ENCODE data around the gene FTSJ3. TPM values are rescaled to one million over a fixed set of nuclear protein-coding genes. Genes with fewer than 3 reads are reported as not detected.

FTSJ3 gene
- total RNA-seq, 1 experiment from 2014 or later: 36.9 TPM

- H3K4me3 ChIP-seq: no peak overlapping the region
- H3K4me1 ChIP-seq (replicated peaks; ENCODE audit: insufficient read depth): no peaks in the 10 kb centered on the region
- ChIA-PET POLR2A (ENCODE audit: unreplicated experiment) (no interaction called here), CTCF (no interaction called here)
- H3K27me3 ChIP-seq (ENCODE audit: insufficient read depth, low read depth): no peaks in the 10 kb centered on the region
- no peaks in the 10 kb centered on the region for H3K9me2 ChIP-seq (ENCODE audit: insufficient read depth)
- no peaks in the 10 kb centered on the region for H4K20me1 ChIP-seq (ENCODE audit: insufficient read depth)
- intact Hi-C loops (cut with micrococcal nuclease; ENCODE audit: unreplicated experiment): no loop called here
- no peaks in the 10 kb centered on the region; the same call in 1 of the 2 replicates for H3K9me3 ChIP-seq (ENCODE audit: insufficient read depth, low read depth)
- BruUV-seq (replicated peaks): no TSS peak
- H3F3A ChIP-seq (ENCODE audit: insufficient read depth, low read depth): peaks cover 5% of the 10 kb centered on the region; the same call in 1 of the 2 replicates
- H3K4me2 ChIP-seq: no peak overlapping the region
- H3K27ac ChIP-seq: no peak overlapping the region
- no peaks in the 10 kb centered on the region for H3K36me3 ChIP-seq (ENCODE audit: low read depth)
- no peak for TF ChIP-seq CTCF (conservative IDR thresholded peaks at IDR 0.05)
- TF ChIP-seq EZH2 (IDR thresholded peaks at IDR 0.05; ENCODE audit: low read depth): no peak
- no peak overlapping the region for H2AFZ ChIP-seq
- DNase-seq: no peak
- H3K79me2 ChIP-seq (ENCODE audit: low read depth): no peaks in the 10 kb centered on the region
Observed at GRCh38 chr17:63850401-63850800, 22.9 kb upstream of the FTSJ3 start.

- peak; percentile 85 to 96 for DNase-seq
- Histone ChIP-seq H3K4me1 (replicated peaks; ENCODE audit: insufficient read depth) (no peaks in the 10 kb centered on the region; the same call in 1 of the 2 replicates), H3K27me3 (ENCODE audit: insufficient read depth, low read depth) (no peaks in the 10 kb centered on the region), H3K36me3 (ENCODE audit: low read depth) (no peaks in the 10 kb centered on the region), H2AFZ (peak overlapping the region; percentile 82), H3K79me2 (ENCODE audit: low read depth) (no peaks in the 10 kb centered on the region), H3K4me3 (peak overlapping the region; percentile 44; the same call in 1 of the 2 replicates), H3K9me3 (ENCODE audit: insufficient read depth, low read depth) (no peaks in the 10 kb centered on the region; the same call in 1 of the 2 replicates), H3F3A (ENCODE audit: insufficient read depth, low read depth) (peaks cover 5% of the 10 kb centered on the region; the same call in 1 of the 2 replicates), H3K4me2 (peak overlapping the region; percentile 79), H3K9me2 (ENCODE audit: insufficient read depth) (no peaks in the 10 kb centered on the region), H4K20me1 (ENCODE audit: insufficient read depth) (no peaks in the 10 kb centered on the region), H3K27ac (peak overlapping the region; percentile 67)
- CTCF ChIA-PET: interaction anchor here (0.7 to 0.8 kb wide), 4 partner anchors 22 to 382 kb away, joined by 3 to 15 read pairs (median 11); partner anchors contain the start of gene PSMC5
- POLR2A ChIA-PET (ENCODE audit: unreplicated experiment): interaction anchor here (0.5 to 0.7 kb wide), 3 partner anchors 10 to 118 kb away, joined by 3 to 6 read pairs (median 5); no protein-coding TSS in a partner anchor
- TF ChIP-seq EZH2 (IDR thresholded peaks at IDR 0.05; ENCODE audit: low read depth) (no peak), CTCF (conservative IDR thresholded peaks at IDR 0.05) (peak; percentile 80)
- intact Hi-C loops (cut with micrococcal nuclease; ENCODE audit: unreplicated experiment): loop anchor here (10.0 kb wide), 1 partner anchor 424 kb away; no protein-coding TSS in a partner anchor
- no TSS peak for BruUV-seq (replicated peaks)
Observed at GRCh38 chr17:63848834-63849689, 21.6 kb upstream of the FTSJ3 start.

GRCh38 chr17:63847525-63848249 lies 20.2 kb upstream of the FTSJ3 start:
- no peaks in the 10 kb centered on the region for H3K79me2 ChIP-seq (ENCODE audit: low read depth)
- peaks cover 5% of the 10 kb centered on the region; the same call in 1 of the 2 replicates for H3F3A ChIP-seq (ENCODE audit: insufficient read depth, low read depth)
- DNase-seq: no peak
- no TSS peak for BruUV-seq (replicated peaks)
- H3K27me3 ChIP-seq (ENCODE audit: insufficient read depth, low read depth): no peaks in the 10 kb centered on the region
- ChIA-PET POLR2A (ENCODE audit: unreplicated experiment) (no interaction called here), CTCF (no interaction called here)
- H3K9me3 ChIP-seq (ENCODE audit: insufficient read depth, low read depth): no peaks in the 10 kb centered on the region; the same call in 1 of the 2 replicates
- no peak overlapping the region for H3K4me2 ChIP-seq
- H4K20me1 ChIP-seq (ENCODE audit: insufficient read depth): no peaks in the 10 kb centered on the region
- intact Hi-C loops (cut with micrococcal nuclease; ENCODE audit: unreplicated experiment): loop anchor here (10.0 kb wide), 1 partner anchor 423 kb away; no protein-coding TSS in a partner anchor
- H3K4me1 ChIP-seq (replicated peaks; ENCODE audit: insufficient read depth): peaks cover 6% of the 10 kb centered on the region; the same call in 1 of the 2 replicates
- H3K9me2 ChIP-seq (ENCODE audit: insufficient read depth): no peaks in the 10 kb centered on the region
- no peak overlapping the region for H3K27ac ChIP-seq
- H3K4me3 ChIP-seq: no peak overlapping the region
- no peak overlapping the region for H2AFZ ChIP-seq
- TF ChIP-seq EZH2 (IDR thresholded peaks at IDR 0.05; ENCODE audit: low read depth) (no peak), CTCF (conservative IDR thresholded peaks at IDR 0.05) (no peak)
- H3K36me3 ChIP-seq (ENCODE audit: low read depth): no peaks in the 10 kb centered on the region

Measured in PC-9 (cell line).